ENCODE data around the gene P2RX5.
"Not testable (repeated sequence)": the region's sequence is repeated elsewhere in the genome, so short reads cannot be mapped to it uniquely, and the experiment has no call there.

P2RX5 gene

GRCh38 chr17:3695723-3696411 is at the start of gene P2RX5:
Gene P2RX5, minus strand, starts transcription at chr17:3696155. Its CDS starts 150 bp downstream, at chr17:3696005.
- DNase-seq = peak; percentile 44

- DNase-seq = no peak
Measured at GRCh38 chr17:3745071-3745470, 49.1 kb upstream of the P2RX5 start.

- no peak for DNase-seq
Measured at GRCh38 chr17:3744014-3744413, 48.1 kb upstream of the P2RX5 start.

- no peak for DNase-seq
Measured at GRCh38 chr17:3740611-3741073, 44.7 kb upstream of the P2RX5 start.

- DNase-seq = no peak
Measured at GRCh38 chr17:3739422-3740124, 43.6 kb upstream of the P2RX5 start.

GRCh38 chr17:3738562-3739295 is 42.8 kb upstream of the P2RX5 start:
- DNase-seq = peak; percentile 66

GRCh38 chr17:3735515-3735914 is 39.6 kb upstream of the P2RX5 start:
- no peak for DNase-seq

- DNase-seq = not testable (repeated sequence)
Measured at GRCh38 chr17:3734911-3735276, 38.9 kb upstream of the P2RX5 start.

GRCh38 chr17:3732210-3732621 is 36.3 kb upstream of the P2RX5 start:
- no peak for DNase-seq

GRCh38 chr17:3730881-3731429 is 35.0 kb upstream of the P2RX5 start:
- DNase-seq = no peak

- DNase-seq = no peak
Measured at GRCh38 chr17:3729881-3730280, 33.9 kb upstream of the P2RX5 start.

GRCh38 chr17:3728099-3728498 is 32.1 kb upstream of the P2RX5 start:
- not testable (repeated sequence) for DNase-seq

GRCh38 chr17:3727041-3727440 is 31.1 kb upstream of the P2RX5 start:
- no peak for DNase-seq

GRCh38 chr17:3724378-3725077 is 28.6 kb upstream of the P2RX5 start:
- no peak for DNase-seq

GRCh38 chr17:3723556-3724377 is 27.8 kb upstream of the P2RX5 start, which contains the start of gene HASPIN:
Gene HASPIN, plus strand, starts transcription at chr17:3723903. Its CDS starts 33 bp downstream, at chr17:3723936.
- peak; percentile 92 for DNase-seq

- DNase-seq = no peak
Measured at GRCh38 chr17:3723188-3723555, 27.2 kb upstream of the P2RX5 start.

GRCh38 chr17:3722716-3723115 is 26.8 kb upstream of the P2RX5 start:
- DNase-seq = no peak

- no peak for DNase-seq
Measured at GRCh38 chr17:3719265-3719664, 23.3 kb upstream of the P2RX5 start.

- no peak for DNase-seq
Measured at GRCh38 chr17:3718201-3718600, 22.2 kb upstream of the P2RX5 start.

GRCh38 chr17:3715296-3715695 is 19.3 kb upstream of the P2RX5 start:
- no peak for DNase-seq

- no peak for DNase-seq
Measured at GRCh38 chr17:3712811-3713463, 17.0 kb upstream of the P2RX5 start.
